GM12892 (cell line): ENCODE measurements around the gene USP10.

Experiments used
- POLR2A ChIP-seq: IDR thresholded peaks from 2 replicates; pipeline ENCODE4 v1.6.1; 2011; ENCODE audit warnings: low read depth, low read length, control low read depth
- TAF1 ChIP-seq: IDR thresholded peaks from 2 replicates; pipeline ENCODE4 v1.6.1; 2011; ENCODE audit warnings: low read depth, mild to moderate bottlenecking, control low read depth, low read length, borderline replicate concordance

DNA sequence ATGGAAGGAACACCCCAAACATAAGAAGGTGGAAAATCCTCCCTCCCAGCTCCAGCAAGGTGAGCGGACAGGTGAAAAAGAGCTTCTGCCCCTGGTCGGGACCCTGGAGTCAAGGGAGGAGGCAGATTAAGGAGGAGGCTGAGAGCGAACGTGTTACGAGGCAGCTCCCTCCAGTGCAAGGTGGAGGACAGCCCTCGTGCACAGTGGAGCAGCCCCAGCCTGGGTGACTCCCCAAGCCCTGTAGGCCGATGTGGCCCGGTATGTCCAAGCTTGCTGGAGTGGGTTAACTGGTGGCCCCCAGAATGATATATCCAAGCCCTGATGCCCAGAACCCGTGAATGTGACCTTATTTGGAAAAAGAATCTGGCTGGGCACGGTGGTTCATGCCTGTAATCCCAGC, 104.5 kb downstream of the USP10 start:
- TF ChIP-seq TAF1 (no peak), POLR2A (no peak)
